ENCODE data around the gene WHRN.

DNA sequence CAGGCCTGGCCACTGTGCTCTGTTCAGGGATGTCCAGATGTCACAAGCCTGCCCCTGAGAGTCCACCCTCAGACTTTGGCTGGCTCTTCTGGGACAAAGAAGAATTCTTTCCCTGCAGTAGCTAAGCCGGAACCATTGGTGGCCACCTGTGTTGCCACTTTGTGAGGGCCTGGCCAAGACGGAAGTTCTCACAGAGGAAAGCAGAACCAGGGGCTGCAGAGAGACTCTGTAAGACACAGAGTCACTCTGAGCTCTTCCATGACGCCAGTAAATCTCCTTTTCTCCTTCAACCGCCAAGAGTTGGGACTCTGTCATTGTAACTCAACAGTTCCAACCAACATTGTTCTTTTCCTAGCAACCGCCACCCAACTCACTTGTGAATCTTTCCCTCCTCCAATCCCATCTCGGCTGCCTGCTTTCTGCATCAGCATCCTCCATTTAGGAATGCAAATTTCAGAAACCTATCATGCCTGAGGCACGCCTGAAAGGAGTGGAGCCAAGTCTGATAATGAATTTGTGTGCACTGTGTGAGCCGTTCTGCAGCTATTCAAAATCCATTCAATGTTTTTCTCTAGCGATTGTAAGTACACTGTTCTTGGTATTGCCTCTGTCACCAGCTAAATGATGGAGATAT, 44.5 kb upstream of the WHRN start:
- TF ChIP-seq POLR2AphosphoS5 (IDR thresholded peaks at IDR 0.05) (no peak), POLR2A (IDR thresholded peaks at IDR 0.05) (no peak)
- TF ChIP-seq, protein P1, sequence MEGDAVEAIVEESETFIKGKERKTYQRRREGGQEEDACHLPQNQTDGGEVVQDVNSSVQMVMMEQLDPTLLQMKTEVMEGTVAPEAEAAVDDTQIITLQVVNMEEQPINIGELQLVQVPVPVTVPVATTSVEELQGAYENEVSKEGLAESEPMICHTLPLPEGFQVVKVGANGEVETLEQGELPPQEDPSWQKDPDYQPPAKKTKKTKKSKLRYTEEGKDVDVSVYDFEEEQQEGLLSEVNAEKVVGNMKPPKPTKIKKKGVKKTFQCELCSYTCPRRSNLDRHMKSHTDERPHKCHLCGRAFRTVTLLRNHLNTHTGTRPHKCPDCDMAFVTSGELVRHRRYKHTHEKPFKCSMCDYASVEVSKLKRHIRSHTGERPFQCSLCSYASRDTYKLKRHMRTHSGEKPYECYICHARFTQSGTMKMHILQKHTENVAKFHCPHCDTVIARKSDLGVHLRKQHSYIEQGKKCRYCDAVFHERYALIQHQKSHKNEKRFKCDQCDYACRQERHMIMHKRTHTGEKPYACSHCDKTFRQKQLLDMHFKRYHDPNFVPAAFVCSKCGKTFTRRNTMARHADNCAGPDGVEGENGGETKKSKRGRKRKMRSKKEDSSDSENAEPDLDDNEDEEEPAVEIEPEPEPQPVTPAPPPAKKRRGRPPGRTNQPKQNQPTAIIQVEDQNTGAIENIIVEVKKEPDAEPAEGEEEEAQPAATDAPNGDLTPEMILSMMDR (IDR thresholded peaks at IDR 0.05) = no peak
